Keratinocyte (primary cell): ENCODE results near the gene SLC39A3. TPM values are rescaled to one million over a fixed set of nuclear protein-coding genes. Genes with fewer than 3 reads are reported as not detected.

Experiments used
- DNase-seq: peaks from one replicate; pipeline ENCODE4 v3.0.0-alpha.2; 2011; ENCODE audit warnings: low read depth, missing footprints, low spot score
- FAIRE-seq: peaks from 2 replicates; lab custom pipeline; 2011; peaks lifted over from hg19 to GRCh38; lab: Jason Lieb, UNC
- H2AFZ ChIP-seq: 2 replicates; pipeline ENCODE4 v1.6.0; 2012; ENCODE audit warnings: low read length, control low read depth, inconsistent platforms; ENCODE audit not compliant: control insufficient read depth
- H3K27ac ChIP-seq: 2 replicates; pipeline ENCODE4 v1.5.1; 2011; ENCODE audit warnings: low read length; ENCODE audit not compliant: control insufficient read depth, insufficient read depth
- H3K27me3 ChIP-seq: 3 replicates; pipeline ENCODE4 v1.6.0; 2011; ENCODE audit warnings: low read length; ENCODE audit not compliant: control insufficient read depth, insufficient read depth; ENCODE audit errors: extremely low read depth
- H3K36me3 ChIP-seq, 2 experiments: 2 replicates in 1 of 2; 3 replicates in 1 of 2; pipeline ENCODE4 v1.5.1; 2011; ENCODE audit warnings: low read length in 2 of 2, mild to moderate bottlenecking in 1 of 2; ENCODE audit not compliant: control insufficient read depth in 2 of 2, insufficient read depth in 2 of 2; ENCODE audit errors: extremely low read depth in 1 of 2
- H3K4me1 ChIP-seq: 3 replicates; pipeline ENCODE4 v1.5.1; 2011; ENCODE audit warnings: low read length; ENCODE audit not compliant: control insufficient read depth, insufficient read depth; ENCODE audit errors: extremely low read depth
- H3K4me2 ChIP-seq: 3 replicates; pipeline ENCODE4 v1.6.0; 2011; ENCODE audit warnings: low read depth, low read length; ENCODE audit not compliant: control insufficient read depth, insufficient read depth; ENCODE audit errors: extremely low read depth
- H3K4me3 ChIP-seq, 3 experiments: fragments of 200-600 bp in 1 of 3; sonication (generic) in 1 of 3; 2 replicates in 2 of 3; 3 replicates in 1 of 3; pipeline ENCODE4 v1.5.1; 2011 to 2016; ENCODE audit warnings: low read length in 3 of 3, mild to moderate bottlenecking in 3 of 3, control low read depth in 2 of 3, inconsistent platforms in 1 of 3, low read depth in 1 of 3, mixed read lengths in 1 of 3, mixed run types in 1 of 3, moderate library complexity in 1 of 3; ENCODE audit not compliant: control insufficient read depth in 2 of 3, insufficient read depth in 2 of 3; ENCODE audit errors: extremely low read depth in 1 of 3
- H3K79me2 ChIP-seq: 2 replicates; pipeline ENCODE4 v1.6.0; 2012; ENCODE audit warnings: low read length; ENCODE audit not compliant: control insufficient read depth, insufficient read depth
- H3K9ac ChIP-seq: 3 replicates; pipeline ENCODE4 v1.6.0; 2011; ENCODE audit warnings: low read length; ENCODE audit not compliant: control insufficient read depth, insufficient read depth; ENCODE audit errors: extremely low read depth
- H3K9me1 ChIP-seq: 3 replicates; pipeline ENCODE4 v1.6.0; 2011; ENCODE audit warnings: low read length; ENCODE audit not compliant: control insufficient read depth, insufficient read depth; ENCODE audit errors: extremely low read depth
- H3K9me3 ChIP-seq: 2 replicates; pipeline ENCODE4 v1.5.1; 2012; ENCODE audit warnings: low read depth, low read length; ENCODE audit not compliant: control insufficient read depth
- H4K20me1 ChIP-seq: 3 replicates; pipeline ENCODE4 v1.6.0; 2011; ENCODE audit warnings: low read length; ENCODE audit not compliant: control insufficient read depth, insufficient read depth; ENCODE audit errors: extremely low read depth
- CTCF ChIP-seq, 3 experiments: IDR thresholded peaks in 1 of 3; conservative IDR thresholded peaks in 1 of 3; optimal IDR thresholded peaks in 1 of 3; 2 replicates in 2 of 3; 3 replicates in 1 of 3; pipeline versions ENCODE3 to v1.5.1; 2011; ENCODE audit warnings: low read length in 3 of 3, mild to moderate bottlenecking in 3 of 3, moderate library complexity in 2 of 3, control low read depth in 1 of 3, inconsistent platforms in 1 of 3; ENCODE audit not compliant: insufficient read depth in 2 of 3; ENCODE audit errors: extremely low read depth in 1 of 3
- EZH2 ChIP-seq: IDR thresholded peaks from one replicate; pipeline ENCODE4 v1.6.1; 2012; ENCODE audit warnings: inconsistent platforms, mild to moderate bottlenecking, low read length, moderate library complexity
- dilution Hi-C: fragments of 300-500 bp; cut with MboI; formaldehyde crosslinking; loops from one replicate; pipeline ENCODE4 v1.7.0; 2020; ENCODE audit warnings: low sequenced_read_pairs; ENCODE audit not compliant: extremely low pct_ligation_motif_present
- polyA plus RNA-seq, 5 experiments: library from polyadenylated mRNA; depleted of rRNA in 3 of 5; stranded (reverse) in 3 of 5; stranded (forward) in 1 of 5; unstranded in 1 of 5; fragments of >200 nt; gene quantifications; 1 replicate in 1 of 5; 2 replicates in 3 of 5; 3 replicates in 1 of 5; pipeline versions ENCODE4 v1.2.1 to v1.2.3, GENCODE V29; 2011 to 2012; ENCODE audit warnings: missing spikeins in 2 of 5, low read depth in 1 of 5, low replicate concordance in 1 of 5

Gene SLC39A3
- polyA plus RNA-seq, 1 donor (not counting 4 experiments of a cell fraction or from before 2014, with no cell fraction given): 26.2 TPM

DNA sequence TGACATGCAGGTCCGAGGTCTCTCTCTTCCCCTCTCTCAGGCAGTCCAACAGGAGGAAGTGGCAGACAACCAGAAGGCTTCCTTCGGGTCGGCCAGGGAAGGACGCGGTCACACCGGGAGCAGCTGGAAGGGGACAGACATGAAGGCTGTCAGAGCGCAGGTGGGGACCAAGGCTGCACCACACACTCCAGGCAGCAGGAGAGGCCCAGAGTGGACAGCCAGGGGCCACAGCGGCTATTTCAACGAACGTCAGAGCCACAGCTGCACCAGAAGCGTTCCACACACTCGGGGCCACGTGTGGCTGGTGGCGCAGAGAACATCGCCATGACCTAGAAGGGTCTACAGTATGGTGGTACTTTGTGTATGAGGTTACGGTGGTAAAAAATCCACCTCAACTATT lies 16.0 kb upstream of the SLC39A3 start:
- H2AFZ ChIP-seq: no peak overlapping the region
- DNase-seq: no peak
- no peaks in the 10 kb centered on the region for H3K9me1 ChIP-seq
- TF ChIP-seq CTCF (optimal IDR thresholded peaks at IDR 0.05 in 1 of 3, IDR thresholded peaks at IDR 0.05 in 1 of 3, conservative IDR thresholded peaks at IDR 0.05 in 1 of 3; ENCODE audit: extremely low read depth in 1 of 3, insufficient read depth in 2 of 3, low read length in 3 of 3): no peak
- no peak for TF ChIP-seq EZH2
- no peaks in the 10 kb centered on the region for H3K4me1 ChIP-seq
- H3K27me3 ChIP-seq: no peaks in the 10 kb centered on the region
- H3K9ac ChIP-seq: no peak overlapping the region
- H3K79me2 ChIP-seq: no peaks in the 10 kb centered on the region
- no peak overlapping the region for H3K27ac ChIP-seq
- dilution Hi-C loops: no loop called here
- peaks cover 3% of the 10 kb centered on the region for H4K20me1 ChIP-seq
- H3K9me3 ChIP-seq: no peaks in the 10 kb centered on the region
- no peak overlapping the region for H3K4me2 ChIP-seq
- H3K4me3 ChIP-seq: no peak overlapping the region
- FAIRE-seq: no peak
- H3K36me3 ChIP-seq: peaks cover 22 to 30% of the 10 kb centered on the region in 2 experiments

DNA sequence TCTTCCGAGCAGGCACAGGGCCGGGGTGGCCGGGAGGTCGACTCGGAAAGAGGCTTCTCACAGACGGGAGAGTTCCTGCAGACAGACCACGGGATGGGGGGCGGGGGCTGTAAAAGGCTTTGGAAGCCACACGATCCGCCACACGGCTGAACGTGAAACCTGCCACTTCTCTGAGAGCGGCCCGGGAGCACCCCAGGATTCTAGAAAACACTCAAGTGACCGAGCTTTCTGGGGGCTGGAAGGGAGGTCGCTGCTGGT lies 15.6 kb upstream of the SLC39A3 start:
- no peak overlapping the region for H3K4me2 ChIP-seq
- no peak for FAIRE-seq
- H2AFZ ChIP-seq: no peak overlapping the region
- H3K27ac ChIP-seq: no peak overlapping the region
- H3K4me3 ChIP-seq: no peak overlapping the region
- no peaks in the 10 kb centered on the region for H3K27me3 ChIP-seq
- no peak for DNase-seq
- no peak for TF ChIP-seq EZH2
- no peak for TF ChIP-seq CTCF (optimal IDR thresholded peaks at IDR 0.05 in 1 of 3, IDR thresholded peaks at IDR 0.05 in 1 of 3, conservative IDR thresholded peaks at IDR 0.05 in 1 of 3; ENCODE audit: extremely low read depth in 1 of 3, insufficient read depth in 2 of 3, low read length in 3 of 3)
- H3K9me3 ChIP-seq: no peaks in the 10 kb centered on the region
- H3K4me1 ChIP-seq: no peaks in the 10 kb centered on the region
- H3K36me3 ChIP-seq: peaks cover 17 to 27% of the 10 kb centered on the region in 2 experiments
- dilution Hi-C loops: no loop called here
- peaks cover 3% of the 10 kb centered on the region for H4K20me1 ChIP-seq
- no peaks in the 10 kb centered on the region for H3K9me1 ChIP-seq
- no peak overlapping the region for H3K9ac ChIP-seq
- no peaks in the 10 kb centered on the region for H3K79me2 ChIP-seq
